Neural cell (in vitro differentiated cells): Measurements from ENCODE around the gene PAH. TPM values are rescaled to one million over a fixed set of nuclear protein-coding genes. Genes with fewer than 3 reads are reported as not detected.

Experiments used
- H2AFZ ChIP-seq: fragments of 200-600, 300-800 bp; sonication (generic), shearing (Covaris generic); 2 replicates; pipeline ENCODE4 v1.6.0; 2014; ENCODE audit warnings: low read depth, mild to moderate bottlenecking, antibody characterized with exemption, low read length, moderate library complexity
- H3F3A ChIP-seq: fragments of 200-600 bp; shearing (Covaris generic); 2 replicates; pipeline ENCODE4 v1.6.1; 2016; ENCODE audit warnings: mild to moderate bottlenecking, moderate library complexity, mixed read lengths, antibody characterized with exemption, low read length; ENCODE audit not compliant: insufficient read depth, poor library complexity, severe bottlenecking
- H3K27ac ChIP-seq: fragments of 200-600, 300-800 bp; sonication (generic), shearing (Covaris generic); 2 replicates; pipeline ENCODE4 v1.5.1; 2014; ENCODE audit warnings: mild to moderate bottlenecking, low read length, moderate library complexity
- H3K27me3 ChIP-seq: fragments of 300-800, 200-600 bp; sonication (generic), shearing (Covaris generic); 2 replicates; pipeline ENCODE4 v1.6.0; 2014; ENCODE audit warnings: mild to moderate bottlenecking, low read depth, low read length, moderate library complexity; ENCODE audit not compliant: insufficient read depth
- H3K36me3 ChIP-seq: fragments of 300-800, 200-600 bp; sonication (generic), shearing (Covaris generic); 2 replicates; pipeline ENCODE4 v1.5.1; 2014; ENCODE audit warnings: mild to moderate bottlenecking, antibody characterized with exemption, low read length, moderate library complexity; ENCODE audit not compliant: insufficient read depth
- H3K4me2 ChIP-seq: fragments of 300-800, 200-600 bp; sonication (generic), shearing (Covaris generic); 2 replicates; pipeline ENCODE4 v1.6.0; 2014; ENCODE audit warnings: mild to moderate bottlenecking, low read length
- H3K4me3 ChIP-seq: fragments of 300-800, 200-600 bp; sonication (generic), shearing (Covaris generic); 2 replicates; pipeline ENCODE4 v1.5.1; 2014; ENCODE audit warnings: mild to moderate bottlenecking, low read length, moderate library complexity
- H3K79me2 ChIP-seq: fragments of 200-600 bp; shearing (Covaris generic); replicated peaks from 2 replicates; pipeline ENCODE4 v1.6.0; 2014; ENCODE audit warnings: mild to moderate bottlenecking, low read length, moderate library complexity; ENCODE audit not compliant: insufficient read depth
- H3K9ac ChIP-seq: fragments of 300-800, 200-600 bp; sonication (generic), shearing (Covaris generic); 2 replicates; pipeline ENCODE4 v1.6.1; 2016; ENCODE audit warnings: mild to moderate bottlenecking, low read length, mixed read lengths
- H3K9me2 ChIP-seq: fragments of 200-600 bp; shearing (Covaris generic); 2 replicates; pipeline ENCODE4 v1.6.1; 2016; ENCODE audit warnings: mild to moderate bottlenecking, low read length, mixed read lengths; ENCODE audit not compliant: insufficient read depth
- H3K9me3 ChIP-seq: fragments of 200-600, 300-800 bp; sonication (generic), shearing (Covaris generic); 2 replicates; pipeline ENCODE4 v1.6.1; 2016; ENCODE audit warnings: mild to moderate bottlenecking, mixed run types, low read length, moderate library complexity, mixed read lengths
- H4K20me1 ChIP-seq: fragments of 200-600 bp; shearing (Covaris generic); 2 replicates; pipeline ENCODE4 v1.6.1; 2016; ENCODE audit warnings: mild to moderate bottlenecking, mixed run types; ENCODE audit not compliant: insufficient read depth
- CTCF ChIP-seq: fragments of 450-650 bp; IDR thresholded peaks from 2 replicates; pipeline ENCODE4 v1.5.1; 2014; ENCODE audit warnings: antibody characterized with exemption, mild to moderate bottlenecking, moderate library complexity; ENCODE audit not compliant: poor library complexity, severe bottlenecking
- EP300 ChIP-seq: fragments of 450-650 bp; conservative IDR thresholded peaks from 2 replicates; pipeline ENCODE4 v1.6.1; 2014; ENCODE audit warnings: antibody characterized with exemption, mild to moderate bottlenecking, moderate library complexity; ENCODE audit not compliant: poor library complexity, severe bottlenecking
- EZH2 ChIP-seq: fragments of 200-600, 300-800 bp; shearing (Covaris generic), sonication (generic); IDR thresholded peaks from 2 replicates; pipeline ENCODE4 v1.6.1; 2014; ENCODE audit warnings: antibody characterized with exemption, low read length, borderline replicate concordance, mild to moderate bottlenecking; ENCODE audit not compliant: insufficient read depth, poor library complexity, severe bottlenecking
- MXI1 ChIP-seq: fragments of 450-650 bp; conservative IDR thresholded peaks from 2 replicates; pipeline ENCODE4 v1.6.1; 2014; ENCODE audit warnings: antibody characterized with exemption, mild to moderate bottlenecking; ENCODE audit not compliant: poor library complexity, severe bottlenecking
- POLR2AphosphoS5 ChIP-seq: IDR thresholded peaks from 2 replicates; pipeline ENCODE4 v1.6.1; 2012
- RAD21 ChIP-seq: fragments of 450-650 bp; conservative IDR thresholded peaks from 2 replicates; pipeline ENCODE4 v1.6.1; 2014; ENCODE audit warnings: antibody characterized with exemption, mild to moderate bottlenecking, moderate library complexity
- REST ChIP-seq: IDR thresholded peaks from 2 replicates; pipeline ENCODE4 v1.6.1; 2012; ENCODE audit warnings: borderline replicate concordance
- SMC3 ChIP-seq: fragments of 450-650 bp; conservative IDR thresholded peaks from 2 replicates; pipeline ENCODE4 v1.6.1; 2014; ENCODE audit warnings: antibody characterized with exemption, mild to moderate bottlenecking, moderate library complexity; ENCODE audit not compliant: poor library complexity
- TAF1 ChIP-seq: IDR thresholded peaks from 2 replicates; pipeline ENCODE4 v1.6.1; 2012; ENCODE audit warnings: low read depth
- polyA plus RNA-seq: library from polyadenylated mRNA; depleted of rRNA; stranded (reverse); fragments of >200 nt; gene quantifications from 2 replicates; pipeline ENCODE4 v1.2.3, GENCODE V29; 2014

PAH gene
- polyA plus RNA-seq, 1 donor from 2014 or later, result not detected

- Histone ChIP-seq H3K4me3 (no peak overlapping the region), H3K79me2 (no peaks in the 10 kb centered on the region), H3F3A (no peaks in the 10 kb centered on the region), H2AFZ (no peak overlapping the region), H3K9ac (no peak overlapping the region), H3K4me2 (no peak overlapping the region), H3K36me3 (no peaks in the 10 kb centered on the region), H3K9me2 (no peaks in the 10 kb centered on the region), H4K20me1 (no peaks in the 10 kb centered on the region), H3K27me3 (no peaks in the 10 kb centered on the region), H3K27ac (no peak overlapping the region), H3K9me3 (no peaks in the 10 kb centered on the region)
- TF ChIP-seq TAF1 (no peak), CTCF (no peak), REST (no peak), RAD21 (no peak), SMC3 (no peak), EZH2 (no peak), POLR2AphosphoS5 (no peak), MXI1 (no peak), EP300 (no peak)
Observed at GRCh38 chr12:102848832-102849231, 68.2 kb downstream of the PAH start.

GRCh38 chr12:102847131-102847530 lies 69.9 kb downstream of the PAH start:
- Histone ChIP-seq H3K79me2 (no peaks in the 10 kb centered on the region), H3K4me3 (no peak overlapping the region), H3F3A (no peaks in the 10 kb centered on the region), H2AFZ (no peak overlapping the region), H3K27me3 (no peaks in the 10 kb centered on the region), H3K9me2 (no peaks in the 10 kb centered on the region), H4K20me1 (no peaks in the 10 kb centered on the region), H3K9me3 (no peaks in the 10 kb centered on the region), H3K36me3 (no peaks in the 10 kb centered on the region), H3K4me2 (no peak overlapping the region), H3K9ac (no peak overlapping the region), H3K27ac (no peak overlapping the region)
- TF ChIP-seq TAF1, result no peak
- no peak for TF ChIP-seq SMC3
- TF ChIP-seq EP300, result no peak
- no peak for TF ChIP-seq POLR2AphosphoS5
- TF ChIP-seq EZH2, result no peak
- no peak for TF ChIP-seq RAD21
- TF ChIP-seq MXI1, result no peak
- no peak for TF ChIP-seq CTCF
- TF ChIP-seq REST, result no peak
